ENCODE results near the gene KRT6B.
A peak's percentile ranks its signal among the peaks of the same experiment; 100 is the strongest.
"Not testable (repeated sequence)": the region's sequence is repeated elsewhere in the genome, so short reads cannot be mapped to it uniquely, and the experiment has no call there.

KRT6B gene

DNA sequence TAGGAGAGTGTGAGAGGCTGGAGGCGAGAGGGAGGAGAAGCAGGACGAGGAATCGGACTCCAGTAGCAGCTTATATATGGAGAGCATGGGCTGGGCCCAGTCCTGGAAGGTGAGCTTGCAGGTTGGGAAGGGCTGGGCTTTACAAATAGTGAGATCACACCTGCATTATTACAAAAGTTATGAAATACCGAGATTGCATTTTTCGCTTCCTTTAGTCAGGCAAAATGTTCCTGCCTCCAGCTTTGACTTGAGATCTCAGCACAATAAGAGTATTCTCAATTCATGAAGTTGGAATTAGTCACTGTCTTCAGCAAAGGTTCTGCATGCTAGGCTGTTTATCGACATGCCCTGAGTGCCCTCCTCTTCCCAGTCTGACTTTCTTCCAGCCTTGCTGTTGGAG, at the start of gene KRT6B:
Gene KRT6B (minus strand): TSS at position 46 of the 400 bp plus-strand sequence. CDS start 68 bp downstream, outside the sequence.
- DNase-seq (ENCODE audit: low spot score): no peak

DNA sequence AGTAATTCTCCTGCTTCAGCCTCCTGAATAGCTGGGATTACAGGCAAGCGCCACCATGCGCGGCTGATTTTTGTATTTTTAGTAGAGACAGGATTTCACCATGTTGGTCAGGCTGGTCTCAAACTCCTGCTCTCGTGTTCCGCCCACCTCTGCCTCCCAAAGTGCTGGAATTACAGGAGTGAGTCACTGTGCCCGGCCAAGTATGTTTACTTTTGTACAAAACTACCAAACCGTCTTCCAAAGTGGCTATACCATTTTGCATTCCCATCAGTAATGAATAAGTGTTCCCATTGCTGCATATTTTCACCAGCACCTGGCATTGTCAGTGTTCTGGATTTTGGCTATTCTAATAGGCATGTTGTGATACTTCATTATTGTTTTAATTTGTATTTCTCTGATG, 49.5 kb upstream of the KRT6B start:
- no peak for DNase-seq (ENCODE audit: low spot score)

DNA sequence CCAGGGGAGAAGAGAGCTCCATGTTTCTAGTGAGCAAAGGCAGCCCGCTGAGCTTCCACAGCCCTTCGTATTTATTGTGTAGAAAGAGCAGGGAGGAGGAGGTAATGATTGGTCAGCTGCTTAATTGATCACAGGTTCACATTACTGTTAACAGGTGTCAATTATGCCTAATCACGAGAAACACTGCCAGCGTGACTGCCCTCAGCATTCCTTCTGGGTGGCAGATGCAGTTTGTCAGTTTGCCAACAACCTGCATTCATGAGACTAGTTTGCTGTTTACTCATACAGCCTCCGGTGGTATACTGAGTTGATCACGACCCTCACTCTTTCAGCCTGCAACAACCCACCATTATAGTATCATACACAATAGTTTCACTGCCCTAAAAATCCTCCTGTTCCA, 48.6 kb upstream of the KRT6B start:
- not testable (repeated sequence) for DNase-seq (ENCODE audit: low spot score)

DNA sequence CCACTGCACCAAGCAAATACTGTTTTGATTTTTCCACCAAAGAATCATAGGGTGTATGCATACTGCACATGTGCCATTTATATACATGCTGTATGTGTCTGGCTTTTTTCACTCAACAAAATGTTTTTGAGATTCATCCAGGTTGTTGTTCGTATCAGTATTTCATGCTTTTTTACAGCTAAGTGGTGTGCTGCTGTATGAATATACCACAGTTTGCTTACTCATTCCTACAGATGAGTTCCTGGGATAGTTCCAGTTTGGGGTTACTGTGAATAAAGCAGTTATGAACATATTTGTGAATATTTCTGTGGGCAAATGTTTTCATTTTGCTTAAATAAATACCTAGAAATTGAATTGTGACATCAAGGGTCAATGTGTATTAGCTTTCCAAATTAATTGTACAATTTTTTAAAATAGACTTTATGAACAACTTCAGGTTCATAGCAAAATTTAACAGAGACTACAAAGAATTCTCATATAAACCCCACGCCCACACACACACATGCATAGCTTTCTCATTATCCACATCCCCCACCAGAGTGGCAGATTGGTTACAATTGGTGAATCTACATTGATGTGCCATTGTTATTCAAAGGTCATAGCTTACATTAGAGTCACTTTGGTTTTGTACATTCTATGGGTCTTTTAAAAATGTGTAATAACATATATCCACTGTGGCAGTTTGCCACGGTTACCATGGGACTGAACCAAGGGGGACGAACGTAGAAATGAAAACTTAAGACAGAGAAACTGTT, 48.0 kb upstream of the KRT6B start:
- no peak for DNase-seq (ENCODE audit: low spot score)

DNA sequence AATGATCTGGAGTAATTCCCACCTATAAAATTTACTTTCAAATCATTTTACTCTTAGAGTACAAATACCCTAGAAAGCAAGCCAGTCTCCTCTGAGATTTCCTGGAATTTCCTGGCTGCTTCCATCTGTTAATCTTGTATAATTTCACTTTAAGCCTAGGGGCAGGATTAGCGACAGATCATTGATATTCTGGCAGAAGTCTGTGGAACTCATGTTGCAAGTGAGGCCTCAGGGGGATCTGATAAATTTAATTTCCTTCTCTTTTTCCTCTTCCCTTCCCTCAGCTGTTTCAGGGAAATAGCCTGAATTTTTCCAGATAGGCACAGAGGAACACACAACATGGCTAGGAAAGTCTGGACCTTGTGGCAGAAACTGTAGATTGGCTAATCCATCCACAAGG, 47.0 kb upstream of the KRT6B start:
- DNase-seq (ENCODE audit: low spot score): no peak

DNA sequence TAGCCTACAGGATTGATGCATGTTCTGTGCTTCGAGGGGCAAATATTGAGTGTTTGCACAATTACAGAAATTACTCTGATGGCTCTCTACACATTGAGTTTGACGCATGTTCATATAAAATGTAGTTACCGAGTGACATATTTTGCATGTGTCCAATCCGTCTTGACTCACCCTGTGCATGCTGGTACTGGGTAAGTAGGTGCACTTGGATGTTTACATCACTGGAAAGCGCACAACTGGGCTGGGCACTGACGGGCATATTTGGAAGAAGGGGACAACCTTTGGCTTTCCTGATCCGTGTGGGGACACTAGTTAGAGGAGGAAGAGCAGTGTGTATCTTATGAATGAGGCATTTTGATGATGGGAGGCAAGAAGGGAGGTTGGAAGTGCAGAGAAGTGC, 46.0 kb upstream of the KRT6B start:
- DNase-seq (ENCODE audit: low spot score): no peak

DNA sequence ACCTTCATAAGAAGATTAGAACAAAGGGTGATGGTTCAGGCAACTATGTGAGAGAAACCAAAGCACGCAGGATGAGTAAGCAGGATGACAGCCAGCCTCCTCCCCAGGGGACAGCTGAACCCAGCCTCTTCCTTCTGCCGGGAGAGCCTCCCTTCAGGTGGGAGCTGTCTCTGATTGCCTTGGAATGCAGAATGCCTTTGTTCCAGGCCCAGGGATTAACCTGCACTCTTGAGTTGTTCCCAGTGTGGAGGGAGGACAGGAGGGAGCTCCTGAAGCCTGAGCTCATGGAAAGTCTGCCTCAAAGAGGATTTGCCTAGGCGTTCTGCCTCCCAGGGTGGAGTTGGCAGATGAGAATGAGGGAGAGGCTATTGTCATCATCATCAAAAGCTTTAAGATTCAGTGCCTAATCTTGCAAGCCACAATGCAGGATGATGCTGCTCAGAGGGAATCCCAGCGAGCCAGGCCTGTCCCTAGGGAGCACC, 44.7 kb upstream of the KRT6B start:
- DNase-seq (ENCODE audit: low spot score): no peak

DNA sequence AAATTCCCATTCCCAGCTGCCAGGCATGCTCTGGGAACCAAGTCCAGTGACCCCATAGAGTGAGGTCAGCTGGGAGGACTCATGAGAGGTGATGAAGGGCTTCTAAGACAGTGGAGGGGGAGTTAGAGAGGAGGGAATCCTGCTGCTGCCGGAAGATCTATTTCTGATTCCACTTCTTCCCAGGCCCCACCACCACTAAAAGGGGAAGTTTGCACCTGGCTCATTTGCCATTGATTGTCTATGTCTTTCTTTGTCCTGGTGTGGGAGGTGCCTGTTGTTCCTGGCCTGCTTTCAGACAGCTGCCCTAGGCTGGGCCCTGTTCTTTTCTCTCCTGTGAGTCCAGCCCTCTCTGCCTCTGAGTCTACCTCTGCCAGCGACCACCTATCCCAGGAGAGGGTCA, 44.1 kb upstream of the KRT6B start:
- no peak for DNase-seq (ENCODE audit: low spot score)

DNA sequence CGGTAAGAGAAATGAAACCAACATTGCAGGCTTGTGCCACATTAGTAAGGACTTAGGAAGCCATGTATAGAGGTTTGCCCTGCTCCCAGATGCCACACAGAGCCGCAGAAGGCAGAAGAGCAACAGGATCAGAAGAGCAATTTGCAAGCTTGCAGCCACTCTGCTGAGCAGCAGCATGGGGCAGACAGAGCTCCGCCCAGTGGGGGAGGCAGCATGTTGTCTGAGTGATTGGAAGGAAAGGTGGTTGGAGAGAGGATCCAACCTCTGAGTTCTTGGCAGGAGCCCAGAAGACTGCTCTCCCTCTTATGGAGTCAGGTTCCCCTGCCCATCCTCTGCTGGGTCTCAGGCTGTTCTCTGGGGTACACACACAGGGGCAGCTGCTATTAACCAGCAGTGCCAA, 43.4 kb upstream of the KRT6B start:
- peak; percentile 51 for DNase-seq (ENCODE audit: low spot score)

DNA sequence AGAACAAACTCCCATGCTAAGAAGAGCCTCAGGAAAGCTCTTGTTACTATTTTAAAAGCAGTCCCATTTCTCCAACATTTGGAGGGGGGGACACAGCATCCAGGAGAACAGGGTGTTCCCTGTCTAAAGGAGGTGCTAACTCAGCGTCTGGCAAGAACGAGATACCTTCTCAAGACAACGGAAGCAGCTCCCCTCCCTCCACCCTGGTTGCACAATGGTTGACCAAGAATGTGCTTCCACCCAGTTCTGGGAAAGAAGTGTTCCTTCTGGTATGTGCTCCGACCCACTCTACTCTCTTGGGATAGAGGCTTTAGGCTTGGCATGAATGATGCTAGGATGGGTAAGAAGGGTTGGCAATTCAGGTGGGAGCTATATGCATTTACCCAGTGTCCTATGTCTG, 42.6 kb upstream of the KRT6B start:
- no peak for DNase-seq (ENCODE audit: low spot score)

DNA sequence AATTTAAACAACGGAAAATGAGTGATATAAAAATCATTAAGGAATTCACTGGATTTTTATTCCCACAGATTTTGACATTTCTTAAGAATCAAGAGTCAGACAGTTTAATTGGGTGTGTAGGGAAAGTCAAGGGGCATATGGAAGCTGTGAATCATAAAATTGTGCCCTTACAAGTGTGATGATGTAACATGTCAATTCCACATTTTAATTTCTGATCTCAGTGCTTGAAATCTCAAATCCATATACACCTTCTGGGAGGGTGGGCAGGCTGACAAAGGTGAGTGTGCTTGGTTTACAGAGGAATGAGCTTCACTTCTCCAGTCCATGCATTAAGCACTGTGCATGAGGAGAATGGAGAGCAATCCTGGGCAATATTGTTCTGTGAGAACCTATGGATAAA, 42.2 kb upstream of the KRT6B start:
- DNase-seq (ENCODE audit: low spot score): peak; percentile 71

DNA sequence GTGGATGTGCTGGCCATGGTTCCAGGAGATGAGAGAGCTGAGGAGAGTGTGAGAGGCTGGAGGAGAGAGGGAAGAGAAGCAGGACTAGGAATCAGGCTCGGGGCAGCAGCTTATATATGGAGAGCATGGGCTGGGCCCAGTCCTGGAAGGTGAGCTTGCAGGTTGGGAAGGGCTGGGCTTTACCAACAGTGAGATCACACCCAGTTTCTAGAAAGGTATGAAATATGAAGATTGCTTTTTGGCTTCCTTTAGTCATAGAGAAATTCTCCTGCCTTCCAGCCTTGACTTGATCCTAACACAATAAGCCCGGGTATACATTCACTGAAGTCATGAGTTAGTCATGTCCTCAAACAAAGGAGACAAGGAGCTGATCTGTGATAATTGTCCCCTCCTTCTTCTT, 41.2 kb upstream of the KRT6B start, which contains the start of gene KRT6A:
Gene KRT6A (minus strand): TSS at position 86 of the 400 bp plus-strand sequence. CDS start 69 bp downstream, at position 17.
- DNase-seq (ENCODE audit: low spot score): no peak

DNA sequence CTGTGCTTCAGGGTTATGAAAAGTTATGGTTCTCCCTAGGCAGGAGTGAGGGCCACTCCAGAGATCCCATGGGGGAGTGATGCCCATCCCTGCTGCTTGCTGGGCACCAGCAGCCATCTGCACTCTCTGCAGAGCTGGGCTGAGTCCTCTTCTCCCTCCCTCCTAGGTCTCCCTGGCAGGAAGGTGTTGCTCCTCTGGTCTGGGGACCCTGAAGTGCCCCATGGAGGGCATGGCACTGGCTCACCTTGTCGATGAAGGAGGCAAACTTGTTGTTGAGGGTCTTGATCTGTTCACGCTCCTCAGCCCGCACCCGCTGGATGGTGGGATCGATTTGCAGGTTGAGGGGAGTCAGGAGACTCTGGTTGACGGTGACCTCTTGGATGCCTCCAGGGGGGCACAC, 40.5 kb upstream of the KRT6B start:
- DNase-seq (ENCODE audit: low spot score): not testable (repeated sequence)

DNA sequence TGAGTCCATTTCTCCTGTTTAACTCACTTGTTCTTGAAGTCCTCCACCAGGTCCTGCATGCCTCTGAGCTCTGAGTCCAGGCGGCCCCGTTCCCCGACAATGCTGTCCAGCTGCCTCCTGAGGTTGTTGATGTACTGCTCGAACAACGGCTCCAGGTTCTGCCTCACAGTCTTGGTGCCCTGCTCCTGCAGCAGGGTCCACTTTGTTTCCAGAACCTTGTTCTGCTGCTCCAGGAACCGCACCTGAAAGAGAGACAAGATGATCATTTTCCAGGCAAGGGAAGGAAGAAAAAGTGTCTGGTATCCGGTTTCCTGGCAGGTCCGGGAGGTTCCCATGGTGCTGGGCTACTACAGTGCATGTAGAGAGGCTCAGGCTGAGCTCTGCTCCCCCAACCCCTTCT, 39.5 kb upstream of the KRT6B start:
- DNase-seq (ENCODE audit: low spot score): not testable (repeated sequence)

DNA sequence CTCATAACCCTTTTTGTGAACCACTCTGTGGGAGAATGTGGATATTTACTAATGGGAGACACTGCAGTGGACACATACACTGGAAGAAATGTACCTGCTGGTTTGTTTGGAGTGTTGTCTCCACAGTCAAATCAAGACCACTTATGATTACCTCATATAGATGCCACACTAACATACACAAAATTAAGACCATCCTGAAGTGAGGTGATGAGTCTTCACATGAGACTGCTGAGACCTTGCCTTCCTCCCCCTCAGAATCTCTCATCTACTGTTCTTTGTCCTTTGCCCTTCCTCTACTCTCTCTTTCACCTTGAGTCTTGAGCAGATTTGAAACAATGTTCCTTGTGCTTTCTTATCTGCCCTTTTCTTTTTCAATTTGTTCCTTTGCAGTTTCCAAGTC, 36.8 kb upstream of the KRT6B start:
- DNase-seq (ENCODE audit: low spot score): no peak

DNA sequence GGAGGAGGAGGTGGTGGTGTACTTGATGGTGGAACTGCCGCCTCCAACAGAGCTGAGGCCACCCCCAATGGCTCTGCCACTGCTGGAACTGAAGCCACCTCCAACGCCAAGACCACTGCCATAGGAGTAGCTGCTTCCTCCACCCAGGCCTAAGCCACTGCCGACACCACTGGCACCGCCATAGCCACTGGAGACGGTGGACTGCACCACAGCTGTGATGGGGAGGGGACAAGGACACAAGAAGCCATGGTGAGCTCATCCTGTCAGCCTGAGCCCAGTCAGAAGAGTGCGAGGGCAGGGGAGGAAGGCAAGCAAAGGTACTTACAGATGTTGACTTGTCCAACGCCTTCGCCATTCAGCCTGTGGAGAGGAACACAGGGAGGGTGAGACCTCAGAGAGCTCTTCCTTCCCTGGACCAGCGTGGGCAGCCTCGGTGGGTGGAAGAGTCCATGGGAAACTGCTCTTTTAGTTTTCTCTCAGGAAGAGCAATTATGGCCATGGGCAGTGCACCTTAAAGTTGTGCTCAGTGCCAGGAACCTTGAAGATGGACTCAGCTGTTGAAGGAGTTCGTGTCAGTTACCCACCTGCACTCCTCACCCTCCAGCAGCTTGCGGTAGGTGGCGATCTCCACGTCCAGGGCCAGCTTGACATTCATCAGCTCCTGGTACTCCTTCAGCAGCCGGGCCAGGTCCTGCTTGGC, 35.9 kb upstream of the KRT6B start:
- not testable (repeated sequence) for DNase-seq (ENCODE audit: low spot score)

DNA sequence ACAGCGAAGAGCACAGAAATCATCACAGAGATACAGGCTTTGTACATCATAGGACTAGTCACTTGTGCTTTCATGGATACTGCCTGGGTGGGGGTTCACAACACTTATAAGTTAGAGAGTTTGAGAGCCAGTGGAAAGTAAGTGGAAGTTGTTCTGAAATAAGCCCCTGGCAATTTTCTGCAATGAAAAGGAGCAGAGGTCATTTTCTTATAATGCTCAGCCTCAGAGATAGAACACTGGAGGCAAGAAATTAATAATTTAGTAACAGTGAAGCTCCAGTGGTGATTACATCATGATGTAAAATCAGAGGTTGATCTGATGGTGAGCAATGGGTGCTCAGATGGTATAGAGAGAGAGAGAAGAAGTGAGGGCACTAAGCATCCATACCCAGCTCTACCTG, 35.3 kb upstream of the KRT6B start:
- no peak for DNase-seq (ENCODE audit: low spot score)

DNA sequence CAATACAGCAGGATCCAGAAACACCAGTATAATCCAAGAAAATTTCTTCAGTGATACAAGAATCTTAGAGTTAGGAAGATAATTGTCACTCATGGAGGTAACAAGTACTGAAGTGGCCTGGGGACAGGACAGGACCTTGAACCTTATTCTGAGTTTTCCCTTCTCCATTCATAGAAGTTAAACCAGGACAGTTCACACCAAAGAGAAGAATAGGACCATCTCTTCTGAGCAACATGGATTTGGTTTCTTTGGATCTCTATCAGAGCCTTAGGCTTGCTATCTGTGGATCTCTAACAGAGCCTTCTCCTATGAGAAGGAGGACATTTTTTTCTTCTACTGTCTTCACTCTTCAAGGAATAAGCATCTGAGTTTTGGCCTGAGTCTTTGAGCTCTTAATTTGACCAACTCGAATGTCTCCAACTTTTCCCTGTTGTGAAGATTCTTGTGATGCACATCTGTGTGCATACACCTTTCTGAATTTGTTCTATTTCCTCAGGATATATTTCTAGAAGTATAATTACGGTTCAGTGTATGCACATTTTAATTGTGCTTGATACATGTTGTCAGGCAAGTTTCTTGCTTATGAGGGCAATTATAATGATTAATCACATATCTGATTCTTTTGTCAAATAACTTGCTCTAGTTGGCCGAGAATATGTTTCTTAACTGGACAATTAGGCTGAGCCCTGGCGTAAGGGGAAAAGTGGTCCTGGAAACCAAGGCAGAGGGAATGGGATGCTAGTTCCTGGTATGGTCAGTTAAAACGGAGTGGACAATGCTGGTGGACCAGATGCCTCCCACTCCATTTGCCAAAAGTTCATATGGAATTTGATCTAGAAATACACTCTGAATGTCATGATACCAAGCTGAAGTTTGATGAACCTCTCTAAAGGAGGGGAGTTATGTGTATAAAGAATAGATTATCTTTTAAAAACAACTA, 34.5 kb upstream of the KRT6B start:
- DNase-seq (ENCODE audit: low spot score): no peak

DNA sequence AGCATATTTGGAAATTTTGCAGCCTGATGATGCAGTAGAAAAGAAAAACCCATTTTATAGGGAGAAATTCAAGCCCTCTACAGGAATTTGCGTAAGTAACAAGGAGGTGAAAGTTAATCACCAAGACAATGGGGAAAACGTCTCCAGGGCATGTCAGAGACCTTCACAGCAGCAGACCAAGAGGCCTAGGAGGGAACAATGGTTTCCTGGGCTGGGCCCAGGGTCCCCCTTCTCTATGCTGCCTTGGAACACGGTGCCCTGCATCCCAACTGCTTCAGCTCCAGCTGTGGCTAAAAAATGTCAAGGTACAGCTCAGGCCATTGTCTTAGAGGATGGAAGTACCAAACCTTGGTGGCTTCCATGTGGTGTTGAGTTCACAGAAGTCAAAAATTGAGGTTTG, 28.1 kb upstream of the KRT6B start:
- no peak for DNase-seq (ENCODE audit: low spot score)

DNA sequence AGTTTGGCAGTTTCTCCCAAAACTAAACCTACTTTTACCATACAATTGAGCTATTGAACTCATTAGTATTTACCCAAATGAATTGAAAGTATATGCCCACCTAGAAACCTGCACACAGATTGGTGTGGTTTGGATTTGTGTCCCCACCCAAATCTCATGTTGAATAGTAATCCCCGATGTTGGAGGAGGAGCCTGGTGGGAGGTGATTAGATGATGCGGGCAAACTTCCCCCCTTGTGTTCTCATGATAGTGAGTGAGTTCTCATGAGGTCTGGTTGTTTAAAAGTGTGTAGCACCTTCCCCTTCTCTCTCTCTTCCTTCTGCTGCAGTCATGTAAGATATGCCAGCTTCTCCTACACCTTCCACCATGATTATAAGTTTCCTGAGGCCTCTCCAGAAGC, 25.7 kb upstream of the KRT6B start:
- no peak for DNase-seq (ENCODE audit: low spot score)

DNA sequence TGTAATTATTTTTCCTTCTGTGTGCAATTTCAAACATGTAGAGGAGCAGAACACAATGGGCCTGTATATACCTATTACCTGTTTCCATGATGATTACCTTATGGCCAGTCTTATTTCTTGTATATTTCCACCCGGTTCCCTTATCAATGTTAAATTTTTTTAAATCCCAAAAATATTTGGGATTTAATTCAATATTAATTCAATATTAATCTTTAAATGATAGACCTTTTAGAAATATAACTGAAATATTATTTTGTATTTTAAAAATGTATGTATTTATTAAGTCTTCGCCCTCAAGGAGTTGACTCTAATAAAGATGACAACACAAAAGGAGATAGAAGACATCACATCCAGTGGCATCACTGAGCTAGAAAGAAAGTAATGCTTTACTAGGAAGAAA, 22.3 kb upstream of the KRT6B start:
- DNase-seq (ENCODE audit: low spot score): no peak

DNA sequence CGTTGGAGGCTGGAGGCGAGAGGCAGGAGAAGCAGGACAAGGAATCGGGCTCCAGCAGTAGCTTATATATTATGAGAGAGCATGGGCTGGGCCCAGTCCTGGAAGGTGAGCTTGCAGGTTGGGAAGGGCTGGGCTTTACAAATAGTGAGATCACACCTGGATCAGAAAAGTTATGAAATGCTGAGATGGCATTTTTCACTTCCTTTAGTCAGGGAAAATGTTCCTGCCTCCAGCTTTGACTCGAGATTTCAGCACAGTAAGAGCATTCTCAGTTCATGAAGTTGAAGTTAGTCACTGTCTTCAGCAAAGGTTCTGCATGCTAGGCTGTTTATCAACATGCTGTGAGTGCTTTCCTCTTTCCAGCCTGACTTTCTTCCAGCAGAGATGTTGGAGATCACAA, 21.8 kb upstream of the KRT6B start, which contains the start of gene KRT6C:
Gene KRT6C (minus strand): TSS at position 38 of the 400 bp plus-strand sequence. CDS start 68 bp downstream, outside the sequence.
- DNase-seq (ENCODE audit: low spot score): no peak
